B cell (primary cell): ENCODE data around the gene ZNF469. TPM values are rescaled to one million over a fixed set of nuclear protein-coding genes. Genes with fewer than 3 reads are reported as not detected.

ENCODE experiments used
- ATAC-seq: fragments of 200-7000 bp; cut with Tn5 transposase; one replicate; pipeline ENCODE4 v1.10.0; 2021; ENCODE audit warnings: low read depth, mild to moderate bottlenecking, moderate number of reproducible peaks, moderate library complexity
- CTCF ChIA-PET: fragments of 350-600 bp; sonication (Branson Sonifier 250); formaldehyde crosslinking; loops from one replicate; lab custom pipeline; 2021; ENCODE audit warnings: antibody characterized with exemption, inconsistent platforms; lab: Charles Lee
- POLR2A ChIA-PET: fragments of 350-600 bp; sonication (Branson Sonifier 250); formaldehyde crosslinking; loops from one replicate; lab custom pipeline; 2021; ENCODE audit warnings: antibody characterized with exemption; lab: Charles Lee
- DNase-seq: peaks from one replicate; pipeline ENCODE4 v3.0.0; 2013
- H2AFZ ChIP-seq: 2 replicates; pipeline ENCODE4 v1.6.1; 2012; ENCODE audit warnings: mild to moderate bottlenecking, low read depth, low read length; ENCODE audit not compliant: insufficient read depth, poor library complexity, severe bottlenecking
- H3K27ac ChIP-seq, 2 donors: 1 replicate in 1 of 2; 2 replicates in 1 of 2; pipeline ENCODE4 v1.5.1; 2012 to 2013; ENCODE audit warnings: low read length in 2 of 2, mild to moderate bottlenecking in 2 of 2, moderate library complexity in 1 of 2
- H3K27me3 ChIP-seq, 4 experiments: fragments of 200-600 bp in 1 of 4; sonication (generic) in 1 of 4; replicated peaks in 1 of 4; 1 replicate in 2 of 4; 2 replicates in 2 of 4; pipeline versions ENCODE4 v1.6.1 to v1.7.0; 2013 to 2016; ENCODE audit warnings: low read length in 3 of 4, mild to moderate bottlenecking in 2 of 4, mixed read lengths in 1 of 4, moderate library complexity in 1 of 4; ENCODE audit not compliant: insufficient read depth in 4 of 4, control insufficient read depth in 3 of 4; ENCODE audit errors: control extremely low read depth in 1 of 4
- H3K36me3 ChIP-seq, 2 experiments: replicated peaks in 1 of 2; 1 replicate in 1 of 2; 2 replicates in 1 of 2; pipeline versions ENCODE4 v1.6.1 to v1.7.1; 2013; ENCODE audit warnings: low read length in 1 of 2; ENCODE audit not compliant: insufficient read depth in 2 of 2, control insufficient read depth in 1 of 2; ENCODE audit errors: control extremely low read depth in 1 of 2, extremely low read depth in 1 of 2
- H3K4me1 ChIP-seq, 2 donors: fragments of 200-600 bp in 1 of 2; sonication (generic) in 1 of 2; 1 replicate in 1 of 2; 2 replicates in 1 of 2; pipeline versions ENCODE4 v1.5.1 to v1.6.1; 2013 to 2017; ENCODE audit warnings: low read length in 2 of 2; ENCODE audit not compliant: control insufficient read depth in 2 of 2, insufficient read depth in 2 of 2
- H3K4me2 ChIP-seq: replicated peaks from 2 replicates; pipeline ENCODE3; 2012; ENCODE audit warnings: mild to moderate bottlenecking, low read depth, low read length; ENCODE audit not compliant: poor library complexity, severe bottlenecking
- H3K4me3 ChIP-seq, 5 experiments: fragments of 200-600 bp in 1 of 5; sonication (generic) in 1 of 5; 1 replicate in 3 of 5; 2 replicates in 2 of 5; pipeline versions ENCODE4 v1.5.1 to v1.7.0; 2011 to 2016; ENCODE audit warnings: low read length in 4 of 5, mild to moderate bottlenecking in 4 of 5, low read depth in 2 of 5, control low read depth in 1 of 5, moderate library complexity in 1 of 5; ENCODE audit not compliant: insufficient read depth in 1 of 5; ENCODE audit errors: control extremely low read depth in 1 of 5, extremely low read depth in 1 of 5
- H3K79me2 ChIP-seq: fragments of 200-600 bp; sonication (generic); one replicate; pipeline ENCODE4 v1.6.0; 2016; ENCODE audit warnings: low read length; ENCODE audit not compliant: control insufficient read depth, insufficient read depth
- H3K9ac ChIP-seq: fragments of 200-600 bp; sonication (generic); 2 replicates; pipeline ENCODE4 v1.6.1; 2017; ENCODE audit warnings: mild to moderate bottlenecking, low read length, moderate library complexity
- H3K9me3 ChIP-seq, 3 donors: one replicate each; pipeline versions ENCODE4 v1.6.1 to v1.7.1; 2013; ENCODE audit warnings: low read length in 2 of 3; ENCODE audit not compliant: control insufficient read depth in 2 of 3, insufficient read depth in 1 of 3; ENCODE audit errors: control extremely low read depth in 1 of 3
- H4K20me1 ChIP-seq: 2 replicates; pipeline ENCODE4 v1.6.0; 2012; ENCODE audit warnings: mild to moderate bottlenecking, low read length; ENCODE audit not compliant: insufficient read depth, control insufficient read depth, poor library complexity, severe bottlenecking
- H3K27ac Mint-ChIP-seq: one replicate; pipeline ENCODE4 v1.8.0; 2021; ENCODE audit warnings: mixed read lengths
- H3K27me3 Mint-ChIP-seq: one replicate; pipeline ENCODE4 v1.8.0; 2021; ENCODE audit warnings: mixed read lengths
- H3K4me1 Mint-ChIP-seq: one replicate; pipeline ENCODE4 v1.8.0; 2021; ENCODE audit warnings: mixed read lengths
- H3K4me3 Mint-ChIP-seq: one replicate; pipeline ENCODE4 v1.8.0; 2021; ENCODE audit warnings: mixed read lengths
- H3K9me3 Mint-ChIP-seq: one replicate; pipeline ENCODE4 v1.8.0; 2022; ENCODE audit warnings: mixed read lengths; ENCODE audit not compliant: insufficient read depth
- CTCF ChIP-seq: fragments of 200-600 bp; IDR thresholded peaks from one replicate; pipeline ENCODE4 v1.8.0; 2022; ENCODE audit warnings: antibody characterized with exemption, mild to moderate bottlenecking
- EZH2 ChIP-seq: IDR thresholded peaks from 2 replicates; pipeline ENCODE4 v1.6.1; 2012; ENCODE audit warnings: borderline replicate concordance, low read depth, mild to moderate bottlenecking, moderate library complexity, low read length; ENCODE audit not compliant: insufficient read depth, poor library complexity, severe bottlenecking
- WGBS: methylation state at CpG from one replicate; pipeline ENCODE4 v1.1.5; 2013; ENCODE audit warnings: missing lambda C conversion rate; ENCODE audit not compliant: insufficient coverage; 5-methylcytosine and 5-hydroxymethylcytosine counted together
- intact Hi-C: fragments of 100-400 bp; cut with micrococcal nuclease; formaldehyde crosslinking; loops from one replicate; pipeline ENCODE4 v1.10.0; 2022
- polyA plus RNA-seq: library from polyadenylated mRNA; depleted of rRNA; stranded (reverse); fragments of >200 nt; gene quantifications from 2 replicates; pipeline ENCODE4 v1.2.3, GENCODE V29; 2012
- total RNA-seq, 2 donors: library from RNA; stranded (reverse); fragments of 120-200 nt in 1 of 2; gene quantifications; 1 replicate in 1 of 2; 2 replicates in 1 of 2; pipeline versions ENCODE4 v1.2.3 to v1.2.4, GENCODE V29; 2013 to 2022

The ZNF469 gene
- total and polyA plus RNA-seq, 2 donors (not counting 1 experiment from before 2014, with no cell fraction given), result 0.25 to 5.9 TPM

GRCh38 chr16:88377961-88378360 lies 4.8 kb upstream of the ZNF469 start:
- DNase-seq (no peak), ATAC-seq (no peak)
- Histone ChIP-seq H3K27me3 (peaks cover 0 to 24% (median 6%) of the 10 kb centered on the region in 4 experiments), H3K79me2 (no peaks in the 10 kb centered on the region), H3K4me3 (no peak overlapping the region), H3K4me2 (no peak overlapping the region), H3K9ac (no peak overlapping the region), H2AFZ (no peak overlapping the region), H3K27ac (no peak overlapping the region), H3K9me3 (peaks cover 0 to 26% (median 0%) of the 10 kb centered on the region in 3 donors), H3K36me3 (no peaks in the 10 kb centered on the region), H3K4me1 (peaks cover 0 to 4% of the 10 kb centered on the region in 2 donors), H4K20me1 (no peaks in the 10 kb centered on the region)
- no peak overlapping the region for H3K27ac Mint-ChIP-seq
- ChIA-PET CTCF (no interaction called here), POLR2A (no interaction called here)
- TF ChIP-seq EZH2 (no peak), CTCF (no peak)
- no peak overlapping the region for H3K4me3 Mint-ChIP-seq
- H3K4me1 Mint-ChIP-seq, result peaks cover 4% of the 10 kb centered on the region
- no peaks in the 10 kb centered on the region for H3K9me3 Mint-ChIP-seq
- WGBS, result 89% methylated on average over 12 of the region's 12 CpGs
- intact Hi-C loops, result no loop called here
- H3K27me3 Mint-ChIP-seq, result peaks cover 18% of the 10 kb centered on the region

- no peak overlapping the region for H3K9ac ChIP-seq
- no peak overlapping the region for H3K27ac ChIP-seq
- Mint-ChIP-seq H3K4me3 (no peak overlapping the region), H3K27me3 (peaks cover 18% of the 10 kb centered on the region), H3K27ac (no peak overlapping the region), H3K9me3 (no peaks in the 10 kb centered on the region), H3K4me1 (peaks cover 4% of the 10 kb centered on the region)
- no peak overlapping the region for H2AFZ ChIP-seq
- H3K36me3 ChIP-seq, result no peaks in the 10 kb centered on the region
- ATAC-seq (no peak), DNase-seq (no peak)
- H3K4me2 ChIP-seq, result no peak overlapping the region
- peaks cover 0 to 22% (median 0%) of the 10 kb centered on the region in 3 donors for H3K9me3 ChIP-seq
- peaks cover 0 to 4% of the 10 kb centered on the region in 2 donors for H3K4me1 ChIP-seq
- POLR2A ChIA-PET, result no interaction called here
- peaks cover 0 to 24% (median 6%) of the 10 kb centered on the region in 4 experiments for H3K27me3 ChIP-seq
- H4K20me1 ChIP-seq, result no peaks in the 10 kb centered on the region
- WGBS, result 78% methylated on average over 12 of the region's 12 CpGs
- no peak overlapping the region for H3K4me3 ChIP-seq
- intact Hi-C loops, result no loop called here
- CTCF ChIA-PET, result no interaction called here
- H3K79me2 ChIP-seq, result no peaks in the 10 kb centered on the region
- no peak for TF ChIP-seq CTCF
- no peak for TF ChIP-seq EZH2
Measured at GRCh38 chr16:88378401-88378800, 4.4 kb upstream of the ZNF469 start.
